ES-I3 (cell line): ENCODE results near the gene WWOX.

Source experiments
- H3K36me3 ChIP-seq: 2 replicates; pipeline ENCODE4 v1.6.1; 2013; ENCODE audit warnings: mild to moderate bottlenecking, low read length, control low read depth, moderate library complexity; ENCODE audit not compliant: insufficient read depth
- H3K4me1 ChIP-seq: 2 replicates; pipeline ENCODE4 v1.6.1; 2013; ENCODE audit warnings: mild to moderate bottlenecking, control low read depth, low read length; ENCODE audit not compliant: insufficient read depth
- H3K9ac ChIP-seq: 2 replicates; pipeline ENCODE4 v1.6.1; 2013; ENCODE audit warnings: low read depth, mild to moderate bottlenecking, low read length, moderate library complexity
- H3K9me3 ChIP-seq: 2 replicates; pipeline ENCODE4 v1.6.1; 2013; ENCODE audit warnings: mild to moderate bottlenecking, low read length, moderate library complexity; ENCODE audit not compliant: control insufficient read depth, insufficient read depth

The WWOX gene

DNA sequence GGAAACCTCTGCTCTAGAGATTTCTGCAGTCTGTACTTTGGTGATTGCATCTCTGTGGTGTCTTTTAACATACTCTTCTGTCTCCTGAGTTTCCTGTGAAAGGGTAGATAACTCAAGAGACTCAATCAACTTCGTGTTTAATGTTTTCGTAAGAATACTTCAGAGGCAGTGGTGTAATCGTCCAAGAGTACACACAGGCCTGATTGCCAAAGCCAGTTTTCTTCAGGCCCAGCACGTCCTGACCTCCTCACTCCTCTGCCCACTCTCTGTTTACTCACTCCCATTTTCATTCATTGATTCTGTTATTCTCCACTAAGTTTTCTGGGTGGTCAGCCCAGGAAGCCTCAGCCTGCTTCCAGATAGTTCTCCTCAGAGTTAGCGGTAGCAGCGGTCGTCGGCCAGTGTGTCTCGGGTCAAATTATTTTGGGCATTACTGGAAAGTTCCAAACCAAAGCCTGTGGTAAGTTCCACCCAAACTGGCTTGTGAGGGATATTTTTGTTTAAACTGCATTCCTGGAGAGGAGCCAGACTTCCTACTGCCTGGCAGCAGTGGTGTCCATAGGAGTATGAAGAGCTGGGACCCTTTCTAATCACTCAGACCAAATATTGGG, 293.2 kb downstream of the WWOX start:
- H3K9ac ChIP-seq = no peak overlapping the region
- H3K4me1 ChIP-seq = no peaks in the 10 kb centered on the region
- H3K9me3 ChIP-seq = peaks cover 14% of the 10 kb centered on the region
- no peaks in the 10 kb centered on the region for H3K36me3 ChIP-seq

DNA sequence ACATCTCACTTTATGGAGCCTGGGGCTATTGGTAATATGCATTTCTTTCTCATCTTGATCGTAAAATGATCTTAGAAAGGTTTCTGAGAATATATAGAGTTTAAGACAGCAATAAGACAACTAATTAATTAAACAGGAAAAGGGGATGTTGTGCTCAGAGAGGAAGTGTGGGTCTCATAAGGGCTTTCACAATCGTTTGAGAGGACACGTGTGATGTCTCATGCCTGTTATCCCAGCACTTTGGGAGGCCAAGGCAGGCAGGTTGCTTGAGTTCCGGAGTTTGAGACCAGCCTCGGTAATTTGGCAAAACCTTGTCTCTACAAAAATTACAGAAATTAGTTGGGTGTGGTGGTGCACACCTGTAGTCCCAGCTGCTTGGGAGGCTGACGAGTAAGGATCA, 295.6 kb downstream of the WWOX start:
- peaks cover 17% of the 10 kb centered on the region for H3K9me3 ChIP-seq
- no peaks in the 10 kb centered on the region for H3K4me1 ChIP-seq
- H3K36me3 ChIP-seq = no peaks in the 10 kb centered on the region
- H3K9ac ChIP-seq = no peak overlapping the region

DNA sequence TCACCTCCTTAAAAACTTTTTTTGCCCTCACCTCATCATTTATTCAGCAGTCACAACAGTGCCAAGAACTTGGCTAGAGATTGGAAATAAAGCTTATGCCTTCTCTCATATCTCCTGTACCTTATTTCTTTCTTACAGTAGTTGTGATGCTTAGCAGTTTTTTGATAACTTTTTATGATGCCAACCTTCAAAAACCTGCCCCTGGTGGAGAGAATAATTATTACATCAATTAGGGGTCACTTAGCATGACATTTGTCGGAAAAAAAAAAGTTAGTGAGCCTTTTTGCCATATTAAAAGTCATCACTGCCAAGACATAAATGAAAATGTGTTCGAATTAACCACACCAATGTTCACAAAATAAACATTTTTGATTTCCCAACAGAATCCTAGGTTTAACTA, 296.6 kb downstream of the WWOX start:
- H3K9me3 ChIP-seq = peaks cover 17% of the 10 kb centered on the region
- no peak overlapping the region for H3K9ac ChIP-seq
- H3K4me1 ChIP-seq = no peaks in the 10 kb centered on the region
- no peaks in the 10 kb centered on the region for H3K36me3 ChIP-seq

DNA sequence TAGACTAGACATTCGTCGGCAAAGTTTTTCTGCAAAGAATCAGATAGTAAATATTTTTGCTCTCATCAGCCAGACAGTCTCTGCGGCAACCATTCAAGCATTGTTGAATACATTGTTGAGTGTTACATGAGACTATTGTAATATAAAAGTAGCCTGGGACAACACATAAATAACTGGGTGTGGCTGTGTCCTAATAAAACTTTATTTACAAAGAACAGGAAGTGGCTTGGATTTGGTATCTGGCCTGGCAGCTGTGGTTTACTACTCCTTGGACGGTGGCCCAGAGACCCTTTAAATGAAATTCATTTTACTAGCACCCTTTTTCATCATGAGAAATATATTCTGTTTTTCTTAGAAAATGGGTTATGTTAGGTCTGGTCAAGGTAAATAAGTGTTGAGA, 297.2 kb downstream of the WWOX start:
- no peaks in the 10 kb centered on the region for H3K4me1 ChIP-seq
- H3K9ac ChIP-seq = no peak overlapping the region
- H3K36me3 ChIP-seq = no peaks in the 10 kb centered on the region
- peaks cover 17% of the 10 kb centered on the region for H3K9me3 ChIP-seq

DNA sequence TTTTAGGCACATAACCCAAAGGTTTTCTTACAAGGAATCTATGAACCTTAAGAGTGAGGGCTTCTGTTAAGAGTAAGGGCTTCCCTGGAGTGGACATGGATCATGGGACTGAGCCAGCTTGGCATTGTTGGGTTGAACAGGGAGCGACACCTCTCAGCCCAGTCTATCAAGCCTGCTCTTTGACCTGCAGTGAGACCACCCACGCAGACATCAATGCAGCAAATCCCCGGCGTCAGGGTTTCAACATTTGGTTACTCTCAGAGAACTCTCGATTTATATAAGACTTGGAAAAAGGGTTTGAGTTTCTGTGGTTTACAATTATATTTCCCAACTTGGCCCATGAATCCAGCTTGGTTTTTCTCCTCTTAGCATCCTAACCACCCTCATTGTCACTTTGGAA, 299.9 kb downstream of the WWOX start:
- peaks cover 3% of the 10 kb centered on the region; the same call in 1 of the 2 replicates for H3K9me3 ChIP-seq

DNA sequence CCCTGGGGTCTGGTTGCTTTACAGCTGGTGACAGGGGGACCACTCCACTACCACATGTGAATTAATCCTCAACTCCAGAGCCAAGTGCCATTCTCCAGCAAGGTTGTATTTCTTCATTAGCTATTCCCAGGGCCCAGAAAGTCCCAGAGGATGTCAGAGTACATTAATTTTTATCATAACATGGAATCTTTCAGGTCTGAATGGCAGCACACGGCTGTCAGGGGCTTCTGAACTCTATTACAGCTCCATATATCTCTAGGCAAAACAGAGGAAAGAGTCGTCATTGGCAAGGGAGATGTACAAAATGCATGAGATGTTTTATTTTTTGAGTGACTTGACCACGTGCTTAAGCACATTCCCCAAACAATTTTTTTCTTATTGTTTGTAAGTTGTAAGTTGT, 303.4 kb downstream of the WWOX start:
- Histone ChIP-seq H3K9me3 (peaks cover 5% of the 10 kb centered on the region), H3K36me3 (no peaks in the 10 kb centered on the region), H3K9ac (no peak overlapping the region), H3K4me1 (no peaks in the 10 kb centered on the region)

More for the DNA sequence above, 299.9 kb downstream of the WWOX start:
- Histone ChIP-seq H3K36me3 (no peaks in the 10 kb centered on the region), H3K4me1 (no peaks in the 10 kb centered on the region), H3K9ac (no peak overlapping the region)

DNA sequence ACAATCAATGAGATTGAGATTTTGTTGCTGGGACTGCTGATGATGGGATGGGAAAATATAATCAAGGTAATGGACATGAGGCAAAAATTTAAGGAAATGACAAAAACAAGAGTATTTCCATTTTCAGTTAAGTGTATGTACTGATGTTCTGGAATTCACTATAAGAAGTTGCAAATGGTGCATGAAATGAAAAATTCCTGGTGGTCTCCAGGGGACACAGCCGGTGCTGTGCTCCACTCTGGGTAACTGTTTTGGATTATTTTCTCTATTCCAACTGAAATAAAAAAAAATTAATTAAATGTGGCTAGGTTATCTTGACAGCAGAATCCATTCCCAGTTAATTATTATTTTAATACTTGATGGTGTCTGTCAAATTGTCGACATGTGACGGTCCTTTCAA, 305.6 kb downstream of the WWOX start:
- Histone ChIP-seq H3K36me3 (no peaks in the 10 kb centered on the region), H3K9ac (no peak overlapping the region), H3K9me3 (peaks cover 8% of the 10 kb centered on the region), H3K4me1 (no peaks in the 10 kb centered on the region)

DNA sequence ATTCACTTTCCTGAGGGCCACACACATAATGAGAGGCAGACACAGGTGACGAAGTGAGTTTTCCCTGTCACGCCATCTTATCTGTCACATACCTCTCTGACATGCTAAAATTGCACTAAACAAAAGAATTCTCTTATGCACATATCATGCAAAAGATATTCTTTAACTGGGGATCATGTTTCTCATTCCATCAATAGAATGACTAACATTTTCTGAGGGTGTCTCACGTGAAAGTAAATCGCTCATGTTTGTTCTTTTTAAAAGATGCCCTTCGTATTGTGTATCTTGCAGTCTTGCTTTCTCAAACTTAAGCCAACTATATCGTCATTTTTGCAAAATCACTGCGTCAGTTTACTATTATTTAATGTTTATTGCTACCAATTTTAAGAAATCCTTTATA, 306.4 kb downstream of the WWOX start:
- Histone ChIP-seq H3K36me3 (no peaks in the 10 kb centered on the region), H3K4me1 (no peaks in the 10 kb centered on the region), H3K9me3 (peaks cover 8% of the 10 kb centered on the region), H3K9ac (no peak overlapping the region)

DNA sequence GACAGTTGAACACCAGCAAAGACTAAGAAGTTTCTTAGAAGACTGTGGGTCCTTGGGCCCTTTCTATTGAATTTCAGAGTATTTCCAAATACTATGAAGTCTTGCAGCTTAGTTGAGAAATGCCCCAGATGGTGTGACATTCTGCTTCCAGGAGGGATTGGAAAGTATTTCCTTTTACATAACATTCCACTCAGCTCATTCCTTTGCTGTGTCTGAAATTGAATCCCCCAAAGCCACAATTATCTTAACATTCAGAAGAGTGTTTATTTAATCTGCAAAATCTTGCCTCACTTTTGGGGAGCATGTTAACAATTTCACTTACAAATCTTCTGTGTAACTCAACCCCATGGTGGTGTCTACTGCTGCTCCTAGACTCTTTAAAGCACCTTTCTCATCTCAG, 307.7 kb downstream of the WWOX start:
- Histone ChIP-seq H3K9me3 (peaks cover 8% of the 10 kb centered on the region), H3K9ac (no peak overlapping the region), H3K36me3 (no peaks in the 10 kb centered on the region; the same call in 1 of the 2 replicates), H3K4me1 (no peaks in the 10 kb centered on the region)

DNA sequence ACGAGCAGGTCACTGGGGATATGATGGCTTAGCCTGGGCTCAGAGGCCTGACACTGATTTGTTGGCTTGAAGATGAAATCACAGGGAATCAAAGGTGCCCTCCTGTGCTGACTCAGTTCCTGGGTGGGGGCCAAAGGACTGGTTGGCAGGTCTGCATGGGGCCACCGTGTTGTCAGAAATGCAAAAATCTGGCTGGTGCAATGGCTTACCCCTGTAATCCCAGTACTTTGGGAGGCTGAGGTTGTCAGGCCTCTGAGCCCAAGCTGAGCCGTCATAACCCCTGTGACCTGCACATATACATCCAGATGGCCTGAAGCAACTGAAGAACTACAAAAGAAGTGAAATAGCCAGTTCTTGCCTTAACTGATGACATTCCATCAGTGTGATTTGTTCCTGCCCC, 314.2 kb downstream of the WWOX start:
- no peaks in the 10 kb centered on the region; the same call in 1 of the 2 replicates for H3K4me1 ChIP-seq
- H3K9ac ChIP-seq = no peak overlapping the region
- H3K9me3 ChIP-seq = peaks cover 1% of the 10 kb centered on the region; the same call in 1 of the 2 replicates
- no peaks in the 10 kb centered on the region; the same call in 1 of the 2 replicates for H3K36me3 ChIP-seq

DNA sequence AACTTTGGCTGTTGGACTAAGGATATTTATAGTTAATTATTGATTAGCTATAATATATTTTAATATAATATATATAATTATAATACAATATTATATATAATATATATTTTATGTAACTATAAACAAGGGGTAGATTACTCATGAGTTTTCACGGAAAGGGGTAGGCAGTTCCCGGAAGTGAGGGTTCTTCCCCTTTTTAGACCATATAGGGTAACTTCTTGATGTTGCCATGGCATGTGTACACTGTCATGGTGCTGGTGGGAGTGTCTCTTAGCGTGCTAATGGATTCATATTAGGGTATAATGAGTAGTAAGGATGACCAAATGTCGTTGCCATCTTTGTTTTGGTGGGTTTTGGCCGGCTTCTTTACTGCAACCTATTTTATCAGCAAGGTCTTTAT, 315.6 kb downstream of the WWOX start:
- Histone ChIP-seq H3K9ac (no peak overlapping the region), H3K36me3 (no peaks in the 10 kb centered on the region; the same call in 1 of the 2 replicates), H3K9me3 (no peaks in the 10 kb centered on the region), H3K4me1 (no peaks in the 10 kb centered on the region; the same call in 1 of the 2 replicates)

DNA sequence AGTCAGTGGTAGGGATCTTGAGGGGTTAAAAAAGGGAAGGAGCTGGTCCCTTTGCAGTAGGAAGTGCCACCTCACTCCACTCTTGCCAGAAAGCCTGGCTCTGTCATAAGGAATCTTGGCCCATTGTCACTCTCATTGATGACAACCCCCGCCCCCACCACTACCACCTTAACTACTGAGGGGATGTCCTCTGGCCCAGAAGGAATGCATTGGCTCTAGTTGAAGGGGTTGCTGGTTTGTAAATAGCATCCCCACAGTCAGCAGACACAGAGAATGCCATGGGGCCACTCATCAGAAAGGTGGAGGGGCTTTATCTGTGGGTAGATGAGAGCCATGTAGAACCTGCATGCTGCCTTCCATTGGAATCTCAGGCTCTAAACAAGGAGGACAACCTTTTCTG, 316.2 kb downstream of the WWOX start:
- H3K4me1 ChIP-seq = no peaks in the 10 kb centered on the region; the same call in none of the 2 replicates
- no peaks in the 10 kb centered on the region; the same call in 1 of the 2 replicates for H3K36me3 ChIP-seq
- no peaks in the 10 kb centered on the region for H3K9me3 ChIP-seq
- H3K9ac ChIP-seq = no peak overlapping the region

DNA sequence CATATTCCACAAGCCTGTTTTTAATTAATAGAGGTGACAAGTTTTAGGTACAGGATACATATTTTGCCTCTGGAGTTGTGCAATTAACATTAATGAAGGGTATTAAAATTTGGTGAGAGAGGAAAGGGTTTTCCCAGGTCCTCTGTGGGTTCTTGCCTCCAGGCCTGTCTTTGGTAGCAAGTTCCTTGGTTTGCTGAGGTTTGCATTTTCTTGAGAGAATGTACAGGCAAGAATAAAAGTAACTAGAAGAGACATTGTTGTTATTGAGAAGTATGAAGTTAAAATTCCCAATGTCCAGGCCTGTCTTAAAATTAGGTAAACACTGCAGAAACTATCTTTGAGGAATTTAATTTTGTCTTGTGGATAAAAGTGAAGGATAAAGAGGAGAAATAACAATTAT, 316.9 kb downstream of the WWOX start:
- Histone ChIP-seq H3K9me3 (no peaks in the 10 kb centered on the region), H3K9ac (no peak overlapping the region), H3K36me3 (no peaks in the 10 kb centered on the region; the same call in 1 of the 2 replicates), H3K4me1 (no peaks in the 10 kb centered on the region; the same call in none of the 2 replicates)

DNA sequence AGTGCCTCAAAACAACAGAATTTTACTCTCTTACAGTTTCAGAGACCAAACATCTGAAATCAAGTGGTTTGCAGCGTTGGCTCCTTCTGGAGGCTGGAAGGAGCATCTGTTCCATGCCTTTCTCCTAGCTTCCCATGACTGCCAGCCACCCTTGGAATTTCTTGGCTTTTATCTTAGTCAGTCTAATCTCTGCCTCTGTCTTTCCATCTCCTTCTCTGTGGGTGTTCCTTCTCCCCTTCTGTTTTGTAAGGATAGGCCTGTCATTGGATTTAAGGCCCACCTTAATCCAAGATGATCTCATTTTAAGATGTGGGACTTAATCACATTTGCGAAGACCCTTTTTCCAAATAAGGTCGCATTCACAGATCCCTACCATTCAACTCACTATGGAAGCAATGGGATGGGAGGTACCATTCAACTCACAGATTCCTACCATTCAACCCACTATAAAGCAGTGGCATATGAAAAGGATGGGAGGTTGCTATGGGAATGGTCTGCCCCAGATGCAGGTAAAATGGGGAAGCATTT, 321.8 kb downstream of the WWOX start:
- H3K9ac ChIP-seq = no peak overlapping the region
- no peaks in the 10 kb centered on the region; the same call in 1 of the 2 replicates for H3K4me1 ChIP-seq
- no peaks in the 10 kb centered on the region for H3K9me3 ChIP-seq
- H3K36me3 ChIP-seq = no peaks in the 10 kb centered on the region

DNA sequence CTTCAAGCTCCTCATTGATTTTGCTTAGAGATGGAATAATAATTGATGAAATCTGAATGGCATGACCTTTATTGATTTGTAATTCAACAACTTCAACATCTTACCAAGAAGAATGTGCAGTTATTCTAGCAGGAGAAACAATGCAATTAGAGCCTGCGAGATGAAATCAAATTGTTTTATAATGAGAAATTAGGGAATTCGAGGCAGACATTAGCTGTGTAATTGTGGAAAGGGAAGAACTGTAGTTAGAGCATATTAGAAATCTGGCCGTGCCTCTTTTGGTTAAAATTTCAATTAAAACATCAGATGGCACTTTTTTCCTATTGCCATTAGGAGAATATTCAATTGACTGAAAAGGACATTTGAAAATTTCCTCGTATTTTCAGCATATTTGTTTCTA, 325.8 kb downstream of the WWOX start:
- no peak overlapping the region for H3K9ac ChIP-seq
- no peaks in the 10 kb centered on the region; the same call in 1 of the 2 replicates for H3K4me1 ChIP-seq
- H3K9me3 ChIP-seq = no peaks in the 10 kb centered on the region
- no peaks in the 10 kb centered on the region for H3K36me3 ChIP-seq
